NT2/D1 (cell line): ENCODE data around the gene VMAC.

Experiments used
- SUZ12 ChIP-seq: IDR thresholded peaks from 2 replicates; pipeline ENCODE4 v1.6.1; 2011; ENCODE audit not compliant: insufficient read length, insufficient read depth; ENCODE audit errors: extremely low read depth
- ZNF274 ChIP-seq: IDR thresholded peaks from 2 replicates; pipeline ENCODE4 v1.6.1; 2011; ENCODE audit warnings: mild to moderate bottlenecking, low read depth, low read length

DNA sequence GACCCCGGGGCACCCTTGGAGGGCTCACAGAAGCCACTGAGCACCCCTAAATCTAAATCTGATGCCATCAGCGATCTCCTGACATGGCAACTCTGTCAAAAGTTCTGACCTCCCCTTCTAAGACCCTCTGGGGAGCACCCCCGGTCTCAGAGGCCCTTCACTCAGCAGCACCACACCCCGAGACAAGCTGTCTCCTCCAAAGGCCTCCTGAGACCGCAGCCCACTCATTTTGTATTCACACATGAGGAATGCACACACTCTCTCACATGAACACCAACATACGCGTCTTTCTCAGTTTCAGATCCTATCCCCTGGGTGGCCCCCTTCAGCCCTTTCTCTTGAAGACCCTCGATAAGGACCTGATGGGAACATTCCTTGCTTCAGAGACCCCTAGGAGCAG lies 3.7 kb upstream of the VMAC start:
- no peak for TF ChIP-seq ZNF274
- TF ChIP-seq SUZ12: no peak
